ENCODE results near the gene MAML3. TPM values are rescaled to one million over a fixed set of nuclear protein-coding genes. Genes with fewer than 3 reads are reported as not detected.
A peak's percentile ranks its signal among the peaks of the same experiment; 100 is the strongest.

The MAML3 gene
- total and polyA plus RNA-seq, 9 donors, result 11.1 to 23.8 (median 14.9) TPM

DNA sequence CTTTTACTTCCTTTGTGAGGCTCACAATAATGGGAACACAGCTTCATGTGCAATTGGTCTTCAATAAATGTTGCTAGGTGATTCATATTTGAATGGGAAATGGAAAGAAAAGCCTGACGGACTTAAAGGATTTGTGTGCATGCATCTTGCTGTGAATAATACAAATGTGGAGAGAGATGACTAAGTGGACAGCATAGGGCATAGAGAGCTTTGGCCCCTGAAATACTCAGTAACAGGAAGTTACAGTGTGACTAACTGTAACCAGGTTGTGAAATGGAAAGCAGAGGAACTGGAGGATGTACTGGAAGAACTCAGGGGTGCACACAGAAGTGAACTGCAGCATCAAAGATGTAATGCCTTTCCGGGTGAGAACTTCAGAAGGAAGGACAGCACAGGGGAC, 281.7 kb downstream of the MAML3 start:
- Histone ChIP-seq H3K4me1 (ENCODE audit: insufficient read depth) (peaks cover 7% of the 10 kb centered on the region), H3K36me3 (no peaks in the 10 kb centered on the region), H3K27ac (no peak overlapping the region), H3K4me3 (no peak overlapping the region), H3K9me3 (no peaks in the 10 kb centered on the region), H3K27me3 (no peaks in the 10 kb centered on the region)
- no peak for DNase-seq
- intact Hi-C loops (cut with DNase I), result no loop called here
- 83 to 91% (median 88%) methylated on average over 2 of the region's 2 CpGs for WGBS, 3 donors
- TF ChIP-seq, protein P1, sequence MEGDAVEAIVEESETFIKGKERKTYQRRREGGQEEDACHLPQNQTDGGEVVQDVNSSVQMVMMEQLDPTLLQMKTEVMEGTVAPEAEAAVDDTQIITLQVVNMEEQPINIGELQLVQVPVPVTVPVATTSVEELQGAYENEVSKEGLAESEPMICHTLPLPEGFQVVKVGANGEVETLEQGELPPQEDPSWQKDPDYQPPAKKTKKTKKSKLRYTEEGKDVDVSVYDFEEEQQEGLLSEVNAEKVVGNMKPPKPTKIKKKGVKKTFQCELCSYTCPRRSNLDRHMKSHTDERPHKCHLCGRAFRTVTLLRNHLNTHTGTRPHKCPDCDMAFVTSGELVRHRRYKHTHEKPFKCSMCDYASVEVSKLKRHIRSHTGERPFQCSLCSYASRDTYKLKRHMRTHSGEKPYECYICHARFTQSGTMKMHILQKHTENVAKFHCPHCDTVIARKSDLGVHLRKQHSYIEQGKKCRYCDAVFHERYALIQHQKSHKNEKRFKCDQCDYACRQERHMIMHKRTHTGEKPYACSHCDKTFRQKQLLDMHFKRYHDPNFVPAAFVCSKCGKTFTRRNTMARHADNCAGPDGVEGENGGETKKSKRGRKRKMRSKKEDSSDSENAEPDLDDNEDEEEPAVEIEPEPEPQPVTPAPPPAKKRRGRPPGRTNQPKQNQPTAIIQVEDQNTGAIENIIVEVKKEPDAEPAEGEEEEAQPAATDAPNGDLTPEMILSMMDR (IDR thresholded peaks at IDR 0.05), result no peak
- TF ChIP-seq EP300 (IDR thresholded peaks at IDR 0.05), result no peak
- no peak for TF ChIP-seq POLR2A (IDR thresholded peaks at IDR 0.05)

DNA sequence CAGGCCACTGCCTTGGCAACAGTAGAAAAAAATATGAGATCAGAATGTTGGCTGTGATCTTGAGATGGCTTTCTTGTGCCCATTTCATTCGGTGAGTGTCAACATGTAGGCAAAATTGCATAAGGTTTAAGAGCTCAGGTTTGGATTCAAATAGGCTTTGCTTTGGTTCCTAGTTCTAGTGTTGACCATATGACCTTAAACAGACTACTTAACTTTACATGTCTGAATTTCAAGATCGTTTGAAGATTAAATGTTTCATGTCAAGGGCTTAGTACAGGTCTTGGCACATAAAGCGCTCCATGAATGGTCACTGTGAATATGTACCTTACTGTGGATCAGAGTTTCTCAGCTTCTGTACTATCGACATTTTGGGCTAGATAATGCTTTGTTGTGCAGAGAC, 284.2 kb downstream of the MAML3 start:
- TF ChIP-seq, protein P1 (IDR thresholded peaks at IDR 0.05), result no peak
- no peak for TF ChIP-seq EP300 (IDR thresholded peaks at IDR 0.05)
- no peak for TF ChIP-seq POLR2A (IDR thresholded peaks at IDR 0.05)
- H3K9me3 ChIP-seq, result no peaks in the 10 kb centered on the region
- 85 to 87% (median 86%) methylated on average over 4 of the region's 4 CpGs for WGBS, 3 donors
- no peak overlapping the region for H3K4me3 ChIP-seq
- H3K4me1 ChIP-seq (ENCODE audit: insufficient read depth), result peaks cover 18% of the 10 kb centered on the region
- no peaks in the 10 kb centered on the region for H3K27me3 ChIP-seq
- H3K27ac ChIP-seq, result no peak overlapping the region
- intact Hi-C loops (cut with DNase I), result no loop called here
- DNase-seq, result no peak
- H3K36me3 ChIP-seq, result no peaks in the 10 kb centered on the region

DNA sequence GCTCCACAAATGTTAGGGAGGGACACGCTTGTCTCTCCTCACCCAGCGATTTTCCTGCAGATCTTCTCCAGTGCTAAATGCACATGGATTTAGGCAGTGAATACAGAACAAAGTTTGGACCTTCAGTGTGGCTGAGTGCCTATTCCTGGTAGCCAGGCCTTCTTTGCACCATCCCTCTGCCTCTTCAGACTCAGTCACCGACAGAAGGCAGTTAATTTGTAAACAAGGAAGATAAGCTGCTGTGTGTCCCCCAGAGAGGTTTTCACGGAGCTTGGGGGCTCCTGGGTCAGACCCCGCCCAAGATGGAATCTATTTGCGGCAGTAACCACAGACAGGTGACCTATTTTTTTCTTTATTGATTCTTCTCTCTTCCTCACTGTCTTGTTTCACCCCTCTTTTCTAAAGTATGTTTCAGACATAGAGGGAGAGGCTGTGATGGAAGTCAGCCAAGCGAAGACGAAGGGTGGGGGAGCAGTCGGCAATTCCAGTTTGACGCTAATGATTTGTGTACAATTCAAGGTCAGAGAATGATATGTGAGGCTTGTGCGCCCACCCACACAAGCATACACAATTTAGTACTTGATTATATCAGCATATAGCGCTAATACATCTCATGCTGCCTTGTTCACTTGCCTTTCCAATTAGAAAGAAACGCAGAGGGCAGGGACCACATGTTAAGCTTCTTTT, 287.6 kb downstream of the MAML3 start:
- Histone ChIP-seq H3K36me3 (no peaks in the 10 kb centered on the region), H3K9me3 (no peaks in the 10 kb centered on the region), H3K27ac (peak overlapping the region in 1 of 2 donors; percentile 25), H3K4me1 (ENCODE audit: insufficient read depth) (peaks cover 18% of the 10 kb centered on the region), H3K27me3 (no peaks in the 10 kb centered on the region), H3K4me3 (no peak overlapping the region)
- DNase-seq, result peak in 2 of 5 donors; percentile 31 to 41
- intact Hi-C loops (cut with DNase I), result no loop called here
- 29 to 38% (median 37%) methylated on average over 13 of the region's 13 CpGs for WGBS, 3 donors
- TF ChIP-seq POLR2A (IDR thresholded peaks at IDR 0.05) (no peak), EP300 (IDR thresholded peaks at IDR 0.05) (no peak)
- TF ChIP-seq, protein P1 (IDR thresholded peaks at IDR 0.05), result no peak

DNA sequence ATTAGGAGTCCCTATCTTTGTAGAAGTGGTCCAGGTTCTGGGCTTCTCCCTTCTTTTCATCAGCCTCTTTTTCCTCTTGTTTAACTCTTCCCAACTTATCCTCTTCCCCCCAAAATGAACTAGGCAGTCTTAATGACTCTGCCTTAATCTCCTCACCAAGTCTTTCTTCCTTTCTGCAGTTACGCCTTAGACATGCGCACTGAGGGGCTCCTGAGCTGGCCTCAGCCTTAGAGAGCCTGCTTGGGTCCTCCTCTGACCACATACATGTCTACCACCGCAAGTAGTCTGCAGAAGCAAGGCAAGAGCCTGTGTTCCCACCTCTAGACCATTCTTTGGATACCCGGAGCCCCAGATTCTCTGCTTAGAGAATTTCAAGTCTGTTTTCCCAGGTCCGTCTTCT, 288.4 kb downstream of the MAML3 start:
- Histone ChIP-seq H3K27me3 (no peaks in the 10 kb centered on the region), H3K9me3 (no peaks in the 10 kb centered on the region), H3K4me1 (ENCODE audit: insufficient read depth) (peaks cover 18% of the 10 kb centered on the region), H3K36me3 (no peaks in the 10 kb centered on the region), H3K4me3 (no peak overlapping the region), H3K27ac (no peak overlapping the region)
- no peak for DNase-seq
- TF ChIP-seq POLR2A (IDR thresholded peaks at IDR 0.05) (no peak), EP300 (IDR thresholded peaks at IDR 0.05) (no peak)
- TF ChIP-seq, protein P1 (IDR thresholded peaks at IDR 0.05), result no peak
- intact Hi-C loops (cut with DNase I), result no loop called here
- WGBS, 3 donors, result 97 to 100% (median 98%) methylated on average over 5 of the region's 5 CpGs
